ENCODE results near the gene CBLC. TPM values are rescaled to one million over a fixed set of nuclear protein-coding genes. Genes with fewer than 3 reads are reported as not detected.
"Not testable (repeated sequence)": the region's sequence is repeated elsewhere in the genome, so short reads cannot be mapped to it uniquely, and the experiment has no call there.

The CBLC gene
- total RNA-seq, 1 experiment from 2014 or later = not detected

- Histone ChIP-seq H3K27ac (ENCODE audit: low read length) (no peak overlapping the region), H4K20me1 (ENCODE audit: insufficient read depth, low read depth, low read length) (no peaks in the 10 kb centered on the region), H3K9ac (ENCODE audit: low read length) (no peak overlapping the region)
Measured at GRCh38 chr19:44822177-44822576, 44.5 kb downstream of the CBLC start.

GRCh38 chr19:44822670-44823372, 45.1 kb downstream of the CBLC start:
- H3K4me2 ChIP-seq (ENCODE audit: low read depth, low read length, poor library complexity, severe bottlenecking) = no peak overlapping the region
- DNase-seq = no peak
- no peak overlapping the region for H3K27ac ChIP-seq (ENCODE audit: low read length)
- no peaks in the 10 kb centered on the region for H4K20me1 ChIP-seq (ENCODE audit: insufficient read depth, low read depth, low read length)
- H3K9me3 ChIP-seq (ENCODE audit: low read length) = no peaks in the 10 kb centered on the region
- no peaks in the 10 kb centered on the region for H3K9me2 ChIP-seq (replicated peaks; ENCODE audit: insufficient read depth, low read length)
- no peaks in the 10 kb centered on the region for H3K4me1 ChIP-seq (ENCODE audit: low read length)
- H3K27me3 ChIP-seq (ENCODE audit: low read length) = no peaks in the 10 kb centered on the region
- no peak overlapping the region for H3K9ac ChIP-seq (ENCODE audit: low read length)
- no peak overlapping the region for H2AFZ ChIP-seq (ENCODE audit: low read length)
- no peaks in the 10 kb centered on the region for H3K79me2 ChIP-seq (ENCODE audit: low read length)
- no peaks in the 10 kb centered on the region for H3K36me3 ChIP-seq (ENCODE audit: insufficient read depth, low read length)
- no peak overlapping the region for H3K4me3 ChIP-seq (ENCODE audit: low read length)

More at GRCh38 chr19:44822177-44822576, 44.5 kb downstream of the CBLC start:
- Histone ChIP-seq H3K27me3 (ENCODE audit: low read length) (no peaks in the 10 kb centered on the region), H2AFZ (ENCODE audit: low read length) (no peak overlapping the region), H3K4me2 (ENCODE audit: low read depth, low read length, poor library complexity, severe bottlenecking) (no peak overlapping the region), H3K9me3 (ENCODE audit: low read length) (no peaks in the 10 kb centered on the region), H3K36me3 (ENCODE audit: insufficient read depth, low read length) (no peaks in the 10 kb centered on the region), H3K4me3 (ENCODE audit: low read length) (no peak overlapping the region), H3K4me1 (ENCODE audit: low read length) (no peaks in the 10 kb centered on the region), H3K79me2 (ENCODE audit: low read length) (no peaks in the 10 kb centered on the region), H3K9me2 (replicated peaks; ENCODE audit: insufficient read depth, low read length) (no peaks in the 10 kb centered on the region)
- DNase-seq = no peak

GRCh38 chr19:44823373-44823698, 45.6 kb downstream of the CBLC start:
- Histone ChIP-seq H3K36me3 (ENCODE audit: insufficient read depth, low read length) (no peaks in the 10 kb centered on the region), H3K27me3 (ENCODE audit: low read length) (no peaks in the 10 kb centered on the region), H2AFZ (ENCODE audit: low read length) (no peak overlapping the region), H3K4me1 (ENCODE audit: low read length) (no peaks in the 10 kb centered on the region), H4K20me1 (ENCODE audit: insufficient read depth, low read depth, low read length) (no peaks in the 10 kb centered on the region), H3K9ac (ENCODE audit: low read length) (no peak overlapping the region), H3K4me2 (ENCODE audit: low read depth, low read length, poor library complexity, severe bottlenecking) (no peak overlapping the region), H3K9me3 (ENCODE audit: low read length) (no peaks in the 10 kb centered on the region), H3K27ac (ENCODE audit: low read length) (no peak overlapping the region), H3K4me3 (ENCODE audit: low read length) (no peak overlapping the region), H3K9me2 (replicated peaks; ENCODE audit: insufficient read depth, low read length) (no peaks in the 10 kb centered on the region), H3K79me2 (ENCODE audit: low read length) (no peaks in the 10 kb centered on the region)
- no peak for DNase-seq

GRCh38 chr19:44824761-44825160, 47.1 kb downstream of the CBLC start:
- no peaks in the 10 kb centered on the region for H3K9me2 ChIP-seq (replicated peaks; ENCODE audit: insufficient read depth, low read length)
- no peaks in the 10 kb centered on the region for H3K36me3 ChIP-seq (ENCODE audit: insufficient read depth, low read length)
- H3K4me3 ChIP-seq (ENCODE audit: low read length) = no peak overlapping the region
- H3K9me3 ChIP-seq (ENCODE audit: low read length) = no peaks in the 10 kb centered on the region
- H3K4me2 ChIP-seq (ENCODE audit: low read depth, low read length, poor library complexity, severe bottlenecking) = no peak overlapping the region
- H2AFZ ChIP-seq (ENCODE audit: low read length) = no peak overlapping the region
- no peak for DNase-seq
- H3K27me3 ChIP-seq (ENCODE audit: low read length) = no peaks in the 10 kb centered on the region
- no peaks in the 10 kb centered on the region for H3K4me1 ChIP-seq (ENCODE audit: low read length)
- H3K79me2 ChIP-seq (ENCODE audit: low read length) = no peaks in the 10 kb centered on the region
- H4K20me1 ChIP-seq (ENCODE audit: insufficient read depth, low read depth, low read length) = no peaks in the 10 kb centered on the region
- H3K9ac ChIP-seq (ENCODE audit: low read length) = no peak overlapping the region
- H3K27ac ChIP-seq (ENCODE audit: low read length) = no peak overlapping the region

- H3K9me3 ChIP-seq (ENCODE audit: low read length); DNase-seq; H4K20me1 ChIP-seq (ENCODE audit: insufficient read depth, low read depth, low read length); H3K4me3 ChIP-seq (ENCODE audit: low read length); H3K9ac ChIP-seq (ENCODE audit: low read length); H3K4me2 ChIP-seq (ENCODE audit: low read depth, low read length, poor library complexity, severe bottlenecking); H3K79me2 ChIP-seq (ENCODE audit: low read length); H2AFZ ChIP-seq (ENCODE audit: low read length); H3K9me2 ChIP-seq (replicated peaks; ENCODE audit: insufficient read depth, low read length); H3K36me3 ChIP-seq (ENCODE audit: insufficient read depth, low read length); H3K27me3 ChIP-seq (ENCODE audit: low read length); H3K4me1 ChIP-seq (ENCODE audit: low read length); H3K27ac ChIP-seq (ENCODE audit: low read length): not testable (repeated sequence)
Measured at GRCh38 chr19:44832875-44833274, 55.2 kb downstream of the CBLC start.

- H3K4me1 ChIP-seq (ENCODE audit: low read length); H2AFZ ChIP-seq (ENCODE audit: low read length); H4K20me1 ChIP-seq (ENCODE audit: insufficient read depth, low read depth, low read length); H3K27me3 ChIP-seq (ENCODE audit: low read length); H3K9me2 ChIP-seq (replicated peaks; ENCODE audit: insufficient read depth, low read length); H3K4me3 ChIP-seq (ENCODE audit: low read length); H3K79me2 ChIP-seq (ENCODE audit: low read length); H3K27ac ChIP-seq (ENCODE audit: low read length); H3K9ac ChIP-seq (ENCODE audit: low read length); H3K4me2 ChIP-seq (ENCODE audit: low read depth, low read length, poor library complexity, severe bottlenecking); H3K9me3 ChIP-seq (ENCODE audit: low read length); H3K36me3 ChIP-seq (ENCODE audit: insufficient read depth, low read length); DNase-seq: not testable (repeated sequence)
Measured at GRCh38 chr19:44834399-44834798, 56.7 kb downstream of the CBLC start.

- no peaks in the 10 kb centered on the region for H3K9me2 ChIP-seq (replicated peaks; ENCODE audit: insufficient read depth, low read length)
- H3K4me1 ChIP-seq (ENCODE audit: low read length) = no peaks in the 10 kb centered on the region
- no peaks in the 10 kb centered on the region for H4K20me1 ChIP-seq (ENCODE audit: insufficient read depth, low read depth, low read length)
- no peak overlapping the region for H3K9ac ChIP-seq (ENCODE audit: low read length)
- DNase-seq = no peak
- no peaks in the 10 kb centered on the region for H3K9me3 ChIP-seq (ENCODE audit: low read length)
- H2AFZ ChIP-seq (ENCODE audit: low read length) = no peak overlapping the region
- no peak overlapping the region for H3K27ac ChIP-seq (ENCODE audit: low read length)
- H3K27me3 ChIP-seq (ENCODE audit: low read length) = no peaks in the 10 kb centered on the region
- H3K4me2 ChIP-seq (ENCODE audit: low read depth, low read length, poor library complexity, severe bottlenecking) = no peak overlapping the region
- no peaks in the 10 kb centered on the region for H3K36me3 ChIP-seq (ENCODE audit: insufficient read depth, low read length)
- no peak overlapping the region for H3K4me3 ChIP-seq (ENCODE audit: low read length)
- H3K79me2 ChIP-seq (ENCODE audit: low read length) = no peaks in the 10 kb centered on the region
Measured at GRCh38 chr19:44839276-44839675, 61.6 kb downstream of the CBLC start.

GRCh38 chr19:44840811-44841210, 63.1 kb downstream of the CBLC start:
- H3K4me2 ChIP-seq (ENCODE audit: low read depth, low read length, poor library complexity, severe bottlenecking) = no peak overlapping the region

More at GRCh38 chr19:44840811-44841210, 63.1 kb downstream of the CBLC start:
- H3K4me3 ChIP-seq (ENCODE audit: low read length) = no peak overlapping the region
- no peaks in the 10 kb centered on the region for H3K9me3 ChIP-seq (ENCODE audit: low read length)
- no peak overlapping the region for H2AFZ ChIP-seq (ENCODE audit: low read length)
- no peaks in the 10 kb centered on the region for H3K79me2 ChIP-seq (ENCODE audit: low read length)
- H3K4me1 ChIP-seq (ENCODE audit: low read length) = peaks cover 3% of the 10 kb centered on the region; the same call in 1 of the 2 replicates
- no peaks in the 10 kb centered on the region for H3K36me3 ChIP-seq (ENCODE audit: insufficient read depth, low read length)
- H3K27ac ChIP-seq (ENCODE audit: low read length) = no peak overlapping the region
- H4K20me1 ChIP-seq (ENCODE audit: insufficient read depth, low read depth, low read length) = no peaks in the 10 kb centered on the region
- H3K27me3 ChIP-seq (ENCODE audit: low read length) = no peaks in the 10 kb centered on the region
- no peaks in the 10 kb centered on the region for H3K9me2 ChIP-seq (replicated peaks; ENCODE audit: insufficient read depth, low read length)
- no peak overlapping the region for H3K9ac ChIP-seq (ENCODE audit: low read length)
- DNase-seq = no peak
